Measurements from ENCODE around the gene CD81.

Gene CD81

GRCh38 chr11:2417856-2418692, 41.0 kb downstream of the CD81 start:
- DNase-seq, result no peak

DNA sequence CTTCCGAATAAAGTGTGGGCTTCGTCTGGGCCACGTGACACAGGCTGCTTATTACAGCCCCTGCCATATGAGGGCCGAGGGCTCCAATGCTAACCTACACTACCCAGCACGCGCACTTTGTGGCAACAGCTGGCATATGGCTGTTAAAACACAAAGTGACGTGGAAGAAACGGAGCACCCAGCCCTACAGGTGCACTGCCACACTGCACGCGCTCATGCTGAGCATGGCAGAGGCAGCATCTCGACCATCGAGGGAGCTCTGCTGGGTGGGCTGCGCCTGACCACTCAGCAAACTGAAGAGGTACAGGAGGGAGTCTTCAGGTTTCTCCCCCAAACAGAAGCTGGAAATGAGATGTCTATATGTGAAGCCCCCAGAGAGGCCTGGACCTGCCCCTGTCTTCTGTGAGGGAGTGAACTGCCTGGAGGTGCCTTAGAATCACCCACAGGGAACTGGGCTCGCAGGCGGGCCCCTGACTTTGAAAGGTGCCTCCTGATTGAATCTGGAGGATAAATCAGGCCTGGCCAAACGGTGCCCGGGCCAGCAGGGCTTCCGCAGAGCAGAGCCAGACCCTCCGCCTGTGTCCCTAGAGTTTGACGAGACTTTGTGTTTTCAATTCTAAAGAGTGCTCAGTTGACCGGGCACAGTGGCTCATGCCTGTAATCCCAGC, 41.7 kb downstream of the CD81 start:
- DNase-seq, result no peak

GRCh38 chr11:2419638-2420501, 42.8 kb downstream of the CD81 start:
- DNase-seq, result peak in 49 of 58 donors; percentile 7 to 72 (median 36)

- DNase-seq, result peak in 54 of 58 donors; percentile 9 to 75 (median 44)
Observed at GRCh38 chr11:2420502-2421225, 43.6 kb downstream of the CD81 start.

DNA sequence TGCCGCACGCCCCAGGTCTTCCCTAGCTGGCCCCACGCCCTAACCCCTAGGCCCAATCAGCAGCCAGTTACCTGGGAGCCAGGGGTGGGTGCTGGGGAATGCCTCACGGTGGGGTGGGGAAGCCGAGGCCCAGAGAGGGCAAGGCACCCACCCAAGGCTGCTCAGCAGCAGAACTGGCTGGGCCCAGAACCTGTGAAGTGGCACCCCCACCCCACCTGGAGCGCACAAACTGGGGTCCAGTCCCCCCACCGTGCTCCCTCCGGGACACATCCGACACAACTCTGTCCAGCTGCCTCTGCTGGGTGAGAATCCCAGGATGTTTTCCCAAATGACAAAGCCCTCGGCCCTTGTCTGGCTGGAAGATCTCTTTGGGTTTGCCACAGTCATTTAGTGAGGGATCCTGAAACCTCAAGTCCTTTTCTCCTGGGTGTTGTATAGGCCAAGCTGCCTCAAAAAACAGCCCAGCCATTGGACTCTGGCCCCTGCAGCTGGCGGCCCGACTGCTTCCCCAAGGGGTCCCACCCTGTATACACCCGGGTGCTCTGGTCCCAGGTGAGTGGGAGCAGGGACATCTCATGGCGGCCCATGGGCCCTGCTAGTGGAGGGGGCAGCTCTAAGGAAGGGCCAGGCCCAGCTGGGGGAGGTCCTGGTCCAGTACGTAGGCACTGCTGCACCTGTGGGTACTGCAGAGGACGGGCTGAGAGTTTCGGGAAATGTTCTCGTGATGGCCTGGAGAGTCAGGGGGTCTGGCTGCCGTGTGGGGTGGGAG, 44.3 kb downstream of the CD81 start:
- no peak for DNase-seq

DNA sequence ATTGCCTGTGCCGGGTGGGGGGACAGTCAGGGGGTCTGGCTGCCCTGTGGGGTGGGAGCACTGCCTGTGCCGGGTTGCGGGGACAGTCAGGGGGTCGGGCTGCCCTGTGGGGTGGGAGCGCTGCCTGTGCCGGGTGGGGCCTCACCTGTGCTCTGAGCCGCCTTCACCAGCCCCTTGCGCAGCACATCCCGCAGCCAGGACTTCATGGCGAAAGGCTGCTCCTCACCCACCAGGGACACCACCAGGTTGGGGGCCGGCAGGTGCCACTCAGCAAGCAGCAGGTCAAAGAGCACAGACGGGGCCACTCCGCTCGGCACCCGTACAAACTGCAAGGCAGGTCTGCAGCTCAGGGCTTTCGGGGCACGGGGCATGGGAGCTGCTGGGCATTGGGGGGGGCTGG, 44.9 kb downstream of the CD81 start:
- DNase-seq, result no peak

GRCh38 chr11:2422461-2423156, 45.5 kb downstream of the CD81 start:
- no peak for DNase-seq

GRCh38 chr11:2423157-2424025, 46.3 kb downstream of the CD81 start:
- no peak for DNase-seq

GRCh38 chr11:2424811-2425495, 47.8 kb downstream of the CD81 start:
- DNase-seq, result no peak

DNA sequence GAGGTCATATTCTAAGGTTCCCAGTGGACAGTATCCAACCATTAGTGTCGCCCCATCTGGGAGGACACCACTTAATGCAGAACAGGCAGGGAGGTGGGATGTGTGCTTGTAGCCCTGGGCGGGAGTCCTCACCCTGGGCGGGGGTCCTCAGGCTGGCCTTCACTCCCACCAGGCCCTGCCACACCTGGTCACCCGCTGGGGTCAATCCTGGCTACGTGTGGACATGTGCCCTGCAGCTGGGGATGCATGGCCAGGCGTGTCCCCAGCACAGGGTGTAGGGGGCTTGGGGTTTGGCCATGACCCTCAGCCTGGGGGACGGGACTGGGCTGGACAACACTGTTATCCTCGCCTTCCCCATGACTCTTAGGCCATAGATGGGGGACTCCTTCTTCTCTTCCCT, 48.4 kb downstream of the CD81 start:
- no peak for DNase-seq

DNA sequence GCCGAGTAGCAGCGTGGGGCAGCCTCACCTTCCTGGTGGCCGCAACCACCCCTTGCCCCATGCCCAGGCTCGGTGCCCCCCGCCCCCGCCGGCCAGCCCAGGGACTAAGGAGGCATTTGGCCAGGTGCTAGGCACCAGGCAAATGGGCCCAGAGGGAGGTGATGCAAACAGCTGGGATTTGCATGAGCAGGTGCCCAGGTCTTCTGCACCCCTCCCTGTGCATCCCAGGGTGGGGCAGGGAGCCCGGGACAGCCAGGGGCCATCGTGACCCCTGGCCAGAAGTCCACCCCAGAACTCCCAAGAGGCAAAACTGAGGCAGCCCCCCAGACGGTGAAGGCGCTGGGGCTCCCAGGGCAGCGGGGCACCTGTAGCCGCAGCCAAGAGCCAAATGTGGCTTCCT, 49.1 kb downstream of the CD81 start:
- no peak for DNase-seq

GRCh38 chr11:2426826-2427521, 49.9 kb downstream of the CD81 start:
- DNase-seq, result no peak

DNA sequence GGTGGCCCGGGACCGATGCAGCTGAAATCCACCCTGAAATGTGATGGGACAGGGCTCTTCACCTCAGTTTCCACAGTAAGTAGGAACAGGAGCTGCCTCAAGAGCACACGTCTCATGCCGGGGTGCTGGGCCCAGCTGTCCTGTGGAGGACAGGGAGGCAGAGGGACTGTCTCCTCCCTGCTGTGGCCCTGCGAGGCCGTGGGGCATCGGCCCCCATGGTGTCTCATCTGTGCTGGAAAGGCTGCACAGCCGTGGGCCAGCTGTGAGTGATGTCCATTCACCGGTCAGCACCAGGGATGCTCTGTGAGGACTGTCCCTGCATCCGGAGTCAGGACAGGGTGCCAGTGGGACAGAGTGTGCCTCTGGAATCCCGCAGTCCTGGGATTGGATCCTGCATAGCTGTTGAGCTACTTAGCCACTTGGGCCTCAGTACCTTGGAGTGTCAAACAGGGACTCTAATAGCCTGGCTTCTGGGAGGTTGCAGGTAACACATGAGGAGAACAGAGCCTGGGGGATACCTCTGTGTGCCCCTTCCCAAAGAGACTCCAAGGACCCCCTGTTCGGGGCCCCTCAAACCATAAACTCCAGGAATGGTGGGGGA, 50.7 kb downstream of the CD81 start:
- DNase-seq, result peak in 1 of 58 donors; percentile 3

DNA sequence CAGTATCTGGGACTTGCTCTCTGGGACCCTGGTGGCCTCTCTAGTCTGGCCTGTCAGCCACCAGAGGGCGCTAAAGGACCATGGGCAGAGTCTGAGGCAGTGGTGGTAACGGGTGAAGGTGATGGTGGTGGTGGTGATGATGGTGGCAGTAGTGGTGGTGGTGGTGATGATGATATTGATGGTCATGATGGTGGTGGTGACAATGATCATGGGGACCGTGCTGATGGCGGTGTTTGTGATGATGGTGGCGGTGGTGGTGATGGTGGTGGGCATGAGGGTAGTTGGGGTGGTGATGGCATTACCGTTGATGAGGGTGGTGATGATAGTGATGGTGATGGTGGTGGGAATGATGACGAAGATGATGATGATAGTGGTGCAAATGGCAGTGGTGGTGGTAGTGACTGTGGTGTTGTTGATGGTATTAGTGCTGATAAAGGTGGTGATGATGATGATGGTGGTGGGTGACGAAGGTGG, 51.2 kb downstream of the CD81 start:
- DNase-seq, result peak in 35 of 58 donors; percentile 5 to 74 (median 29)

- no peak for DNase-seq
Observed at GRCh38 chr11:2431395-2431794, 54.3 kb downstream of the CD81 start.

DNA sequence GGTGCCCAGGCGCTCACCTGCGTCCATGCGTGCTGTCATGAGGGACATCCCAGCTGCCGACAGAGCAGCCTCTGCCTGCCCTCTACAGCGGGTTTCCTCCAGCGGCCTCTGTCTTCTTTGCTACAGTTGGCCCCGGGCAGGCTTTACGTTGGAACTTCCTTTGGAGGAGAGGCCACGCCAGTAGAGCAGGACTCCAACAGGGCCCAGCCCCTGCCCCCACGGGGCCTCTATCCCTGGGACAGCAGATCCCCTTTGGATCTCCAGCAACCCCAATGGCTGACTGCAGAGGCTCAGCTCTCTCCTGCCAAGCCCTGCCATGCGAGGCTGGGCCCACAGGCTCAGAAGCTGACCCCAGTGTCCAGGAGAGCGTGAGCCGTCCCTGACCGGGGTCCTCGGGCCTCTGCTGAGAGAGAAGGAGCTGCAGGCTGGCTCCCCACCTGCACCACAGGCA, 55.1 kb downstream of the CD81 start:
- no peak for DNase-seq

GRCh38 chr11:2432628-2433071, 55.5 kb downstream of the CD81 start:
- DNase-seq, result no peak

All from anterior cingulate cortex (tissue), 58 donors.